ENCODE measurements around the gene RASD2.

Gene RASD2

DNA sequence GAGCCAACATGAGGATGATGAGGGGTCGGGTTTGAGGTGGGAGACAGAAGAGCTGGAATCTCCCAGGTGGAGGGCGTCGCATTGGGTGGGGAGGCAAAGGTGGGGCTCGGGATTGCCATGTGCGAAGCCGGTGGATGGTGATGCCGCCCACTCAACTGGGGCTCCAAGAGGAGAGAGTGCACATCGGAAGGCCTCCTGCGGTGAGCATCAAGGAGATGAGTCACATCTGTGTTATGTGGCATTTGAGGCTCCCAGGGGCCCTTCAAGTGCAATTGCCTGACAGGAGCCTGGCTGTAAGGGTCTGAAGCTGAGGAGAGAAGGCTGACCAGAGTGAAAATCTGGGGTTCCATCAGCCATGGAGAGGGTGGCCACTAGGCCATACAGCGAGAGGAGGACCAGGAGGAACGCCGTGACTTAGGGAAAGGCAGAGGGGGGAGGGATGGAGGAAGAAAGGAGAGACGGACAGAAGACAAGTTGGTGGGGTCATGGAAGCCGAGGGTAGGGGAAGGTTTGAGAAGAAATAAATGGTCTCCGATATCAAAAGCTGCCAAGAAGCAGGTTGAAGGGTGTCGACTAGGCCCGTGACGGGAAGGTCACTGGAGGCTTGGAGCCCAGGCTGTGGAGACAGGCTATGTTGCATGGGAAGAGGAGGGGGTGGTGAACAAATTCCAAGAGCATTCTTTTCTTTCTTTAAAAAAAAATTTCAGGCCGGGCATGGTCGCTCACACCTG lies 21.3 kb downstream of the RASD2 start:
- no peak for DNase-seq

DNA sequence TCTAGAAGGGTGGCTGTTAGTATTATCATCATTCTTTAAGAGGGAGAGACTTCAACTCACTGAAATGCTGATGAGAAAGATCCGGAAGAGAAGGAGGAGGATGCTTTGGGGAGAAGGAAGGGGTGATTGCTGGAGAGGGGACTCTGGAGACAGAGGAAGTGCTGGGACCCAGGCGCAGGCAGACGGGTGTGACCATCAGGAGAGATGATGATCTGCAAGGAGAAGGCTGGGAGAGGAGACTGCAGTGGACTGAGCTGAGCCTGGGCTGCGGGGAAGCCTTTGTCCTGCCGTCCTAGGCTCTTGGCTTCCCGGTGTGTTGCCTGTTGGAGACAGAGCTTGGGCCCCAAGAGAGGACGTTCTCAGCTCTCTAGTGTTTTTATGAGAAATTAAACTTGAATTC lies 22.6 kb downstream of the RASD2 start:
- no peak for DNase-seq

DNA sequence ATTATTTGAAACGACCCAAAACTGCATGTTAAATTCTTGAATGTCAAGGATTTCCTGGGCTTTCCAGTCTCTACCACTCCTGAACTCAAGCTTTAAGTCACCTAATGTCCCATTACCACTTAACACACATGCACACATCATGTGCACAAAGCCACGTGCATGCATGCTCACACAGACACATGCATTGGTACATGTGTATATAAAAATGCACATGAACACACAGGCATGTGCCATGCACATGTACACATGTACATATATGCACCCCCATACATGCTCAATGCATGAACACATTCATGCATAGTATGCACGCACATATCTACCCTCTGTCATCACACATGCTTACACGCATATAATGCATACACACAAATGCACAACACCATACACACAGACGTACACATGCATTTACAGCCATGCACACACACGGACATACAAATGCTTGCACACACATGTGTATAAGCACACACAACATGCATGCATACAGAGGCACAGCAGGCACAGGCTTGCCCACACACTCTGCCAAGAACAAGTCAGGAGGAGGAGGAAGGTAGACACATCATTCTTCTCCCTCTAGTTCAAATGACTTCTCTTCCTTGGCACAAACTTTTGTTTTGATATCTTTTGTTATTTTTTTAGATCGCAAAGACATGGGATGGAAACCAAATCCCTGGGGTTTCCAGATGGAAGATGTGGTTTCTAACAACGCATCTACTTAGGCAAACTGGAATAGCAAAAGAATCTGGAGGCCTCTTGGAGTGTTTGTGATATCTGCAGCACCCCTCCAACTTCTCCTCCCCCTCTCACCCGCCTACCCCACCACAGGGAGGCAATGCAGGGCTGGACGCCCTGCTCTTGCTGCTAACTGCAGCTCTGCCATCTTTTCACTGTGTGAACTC lies 24.6 kb downstream of the RASD2 start:
- DNase-seq = no peak

DNA sequence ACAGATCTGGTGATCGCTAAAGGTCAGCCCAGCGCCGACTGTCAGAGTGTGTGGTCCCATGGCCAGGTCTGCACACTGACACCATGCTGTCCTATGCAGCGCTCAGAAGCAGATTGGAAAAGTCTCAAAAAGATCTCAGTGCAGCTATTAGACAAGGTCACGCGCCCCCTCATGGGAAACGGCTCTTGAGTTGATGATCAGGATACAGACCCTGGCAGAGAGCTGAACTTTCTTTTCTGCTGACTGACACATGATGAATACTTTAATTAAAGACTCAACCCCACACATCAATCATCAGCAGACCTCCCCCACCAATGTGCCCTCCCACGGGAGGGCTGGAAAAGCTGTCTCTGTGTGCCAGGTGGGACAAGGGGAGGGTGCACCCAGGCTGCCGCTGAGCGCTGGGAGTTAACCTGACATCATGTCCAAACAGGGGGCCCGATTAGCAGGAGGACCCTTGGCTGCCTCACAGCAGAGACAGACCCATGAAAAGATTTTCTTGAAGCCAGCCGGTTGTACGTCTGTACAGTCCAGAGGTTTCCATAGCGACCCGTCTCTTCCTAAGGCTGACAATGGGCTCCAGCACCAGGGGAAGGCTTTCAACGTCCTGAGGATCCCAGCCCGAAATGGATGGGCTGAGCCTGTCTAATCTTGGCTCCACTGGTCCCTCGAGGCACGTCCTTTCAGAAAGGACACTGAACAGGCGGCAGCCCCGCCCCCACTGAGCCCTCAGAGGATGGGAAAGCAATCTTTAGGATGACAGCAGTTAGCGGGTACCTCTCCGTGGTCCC lies 26.9 kb downstream of the RASD2 start:
- no peak for DNase-seq

DNA sequence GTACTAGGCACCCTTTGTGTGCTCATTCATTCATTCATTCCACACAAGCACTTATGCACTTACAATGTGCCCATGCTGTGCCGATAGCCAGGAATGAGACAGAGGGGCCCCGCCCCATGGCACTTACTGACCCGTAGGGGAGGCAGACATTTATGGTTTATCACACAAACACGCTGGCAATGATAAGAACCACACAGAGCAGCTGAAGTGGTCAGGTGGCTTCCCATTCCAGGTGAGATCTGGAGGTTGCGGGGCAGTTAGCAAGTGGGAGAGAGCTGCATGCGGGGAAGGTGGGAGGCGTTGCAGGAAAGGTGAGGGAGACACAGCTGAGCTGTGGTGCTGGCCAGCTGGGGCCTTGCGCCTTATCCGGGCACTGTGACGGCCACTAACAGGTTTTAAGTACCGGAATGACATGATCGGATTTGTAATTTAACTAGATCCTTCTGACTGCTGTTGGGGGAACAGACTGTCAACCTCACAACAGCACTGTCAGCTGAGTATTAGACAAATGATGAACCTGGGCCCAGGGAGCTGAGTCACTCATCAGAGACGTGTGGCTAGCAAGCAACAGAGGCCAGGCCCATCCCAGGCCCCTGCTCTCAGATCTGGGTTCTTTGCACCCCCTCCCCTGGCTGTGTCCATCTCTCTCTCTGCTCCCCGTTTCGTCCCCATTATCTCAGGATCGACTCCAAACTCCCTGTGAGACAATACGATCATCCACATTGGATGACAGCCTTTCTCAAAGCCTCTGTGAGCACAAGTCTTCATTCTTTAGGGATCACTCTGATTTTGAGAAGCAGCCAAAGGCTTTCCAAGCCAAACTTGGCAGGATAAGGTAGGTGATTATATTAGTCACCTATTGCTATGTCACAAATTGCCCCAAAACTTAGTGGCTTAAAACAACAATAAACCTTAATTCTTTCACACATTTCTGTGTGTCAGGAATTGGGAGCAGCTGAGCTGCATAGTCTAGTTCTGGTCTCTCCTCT lies 28.4 kb downstream of the RASD2 start:
- no peak for DNase-seq

DNA sequence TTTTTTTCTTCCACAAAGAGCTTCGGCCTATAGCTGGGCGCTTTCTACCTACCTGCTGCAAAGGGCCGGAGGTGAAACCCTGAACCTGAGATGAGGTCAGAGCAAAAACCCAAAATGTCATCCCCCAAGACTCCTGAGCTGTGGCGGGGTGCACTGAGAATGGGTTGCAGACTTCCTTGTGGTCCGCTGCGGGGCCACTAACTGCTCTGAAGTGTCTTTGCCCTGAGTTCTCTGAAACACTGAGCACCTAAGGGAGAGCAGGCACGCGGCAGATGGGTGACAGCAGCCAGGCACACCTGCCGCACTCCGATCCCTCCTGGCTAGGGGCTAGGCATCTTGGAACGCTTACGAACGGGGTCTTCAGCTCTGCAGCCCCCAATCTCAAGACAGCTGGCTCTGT lies 29.3 kb downstream of the RASD2 start:
- no peak for DNase-seq

DNA sequence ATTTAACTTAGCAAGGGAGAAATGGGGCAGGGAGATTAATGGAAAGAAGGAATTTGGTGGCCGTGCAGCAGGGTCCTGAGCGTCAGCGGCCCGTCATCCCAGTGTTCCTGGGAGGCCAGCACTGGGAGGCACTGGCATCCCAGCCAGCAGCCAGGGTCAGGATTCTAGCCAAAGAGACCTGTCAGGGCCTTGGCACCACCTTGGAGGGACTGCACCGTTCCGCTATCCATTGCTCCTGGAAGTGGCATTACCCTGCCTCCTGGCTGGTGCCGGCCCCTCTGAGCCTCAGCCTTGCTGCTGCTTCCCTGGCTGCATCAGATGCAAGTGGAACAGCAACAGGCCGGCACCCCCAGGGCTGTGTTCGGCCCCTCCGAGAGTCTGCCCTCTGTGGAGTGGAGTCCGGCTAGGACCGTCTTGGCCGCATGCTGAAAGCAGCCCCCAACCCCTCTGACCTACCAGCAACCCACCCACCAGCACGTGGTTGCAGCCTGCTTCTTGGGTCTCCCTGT lies 30.1 kb downstream of the RASD2 start:
- DNase-seq = no peak

DNA sequence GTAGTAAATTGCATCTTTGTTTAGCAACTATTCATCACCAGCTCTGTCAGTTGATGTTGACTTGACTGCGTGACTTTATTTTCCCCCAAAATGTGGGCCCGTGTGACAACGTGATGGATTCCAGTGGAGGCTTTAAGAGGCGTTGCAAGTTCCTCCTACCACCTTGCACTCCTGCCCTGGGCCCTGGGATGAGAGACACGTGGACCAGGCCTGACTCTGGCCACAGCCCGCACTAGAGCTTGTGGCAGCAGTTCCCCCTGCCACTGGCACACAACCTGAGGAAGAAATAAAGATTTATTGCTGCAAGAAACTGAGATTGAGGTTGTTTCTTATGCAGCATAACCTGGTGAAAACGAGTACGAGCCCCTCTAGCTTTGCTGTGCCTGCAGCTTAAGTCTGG lies 31.9 kb downstream of the RASD2 start:
- no peak for DNase-seq

DNA sequence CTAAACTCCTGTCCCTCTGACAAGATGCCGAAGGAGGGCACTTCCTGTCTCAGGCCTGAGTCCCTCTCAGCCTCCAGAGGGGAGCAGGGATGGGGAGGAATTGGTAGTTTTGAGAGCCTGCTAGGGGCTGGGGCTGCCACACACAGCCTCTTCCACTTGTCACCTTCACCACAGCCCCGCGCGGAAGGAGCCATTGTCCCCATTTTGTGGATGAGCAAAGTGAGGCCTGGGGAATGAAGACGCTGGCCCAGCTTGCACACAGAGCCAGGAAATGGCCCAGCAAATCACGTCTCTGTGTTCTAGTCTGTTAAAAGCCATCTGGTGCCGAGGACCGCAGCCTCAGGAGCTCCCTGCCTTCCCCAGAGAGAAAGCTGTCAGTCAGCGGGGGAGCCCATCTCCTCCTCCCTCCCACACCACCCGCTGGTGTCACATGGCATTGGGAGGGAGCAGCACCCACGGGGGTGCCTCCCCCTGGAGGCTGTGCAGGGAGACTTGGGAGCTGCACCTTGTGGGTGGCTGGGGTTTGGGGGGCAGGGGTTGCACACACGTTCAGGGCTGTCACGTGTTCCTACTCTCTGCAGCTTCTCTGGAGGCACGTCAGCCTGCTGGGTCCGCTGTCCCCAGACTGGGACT lies 34.6 kb downstream of the RASD2 start:
- no peak for DNase-seq

DNA sequence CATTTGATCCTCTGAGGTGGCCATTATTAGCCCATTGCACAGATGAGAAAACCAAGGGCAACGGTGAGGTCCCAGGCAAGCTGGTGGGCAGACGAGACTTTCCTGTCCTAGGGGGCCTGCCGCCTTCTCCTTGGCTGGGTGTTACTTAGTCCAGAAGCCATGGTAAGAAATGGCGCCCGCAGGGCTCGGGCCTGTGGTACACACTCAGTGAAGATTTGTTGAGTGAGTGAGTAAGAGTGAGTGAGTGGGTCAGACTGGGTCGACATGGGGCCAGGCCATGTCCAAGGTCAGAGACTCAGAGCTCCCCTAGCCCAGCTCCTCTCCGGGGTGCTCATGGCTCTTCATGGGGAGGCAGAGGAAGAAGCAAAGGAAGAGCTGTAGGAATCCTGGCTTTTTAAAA lies 36.0 kb downstream of the RASD2 start:
- no peak for DNase-seq

DNA sequence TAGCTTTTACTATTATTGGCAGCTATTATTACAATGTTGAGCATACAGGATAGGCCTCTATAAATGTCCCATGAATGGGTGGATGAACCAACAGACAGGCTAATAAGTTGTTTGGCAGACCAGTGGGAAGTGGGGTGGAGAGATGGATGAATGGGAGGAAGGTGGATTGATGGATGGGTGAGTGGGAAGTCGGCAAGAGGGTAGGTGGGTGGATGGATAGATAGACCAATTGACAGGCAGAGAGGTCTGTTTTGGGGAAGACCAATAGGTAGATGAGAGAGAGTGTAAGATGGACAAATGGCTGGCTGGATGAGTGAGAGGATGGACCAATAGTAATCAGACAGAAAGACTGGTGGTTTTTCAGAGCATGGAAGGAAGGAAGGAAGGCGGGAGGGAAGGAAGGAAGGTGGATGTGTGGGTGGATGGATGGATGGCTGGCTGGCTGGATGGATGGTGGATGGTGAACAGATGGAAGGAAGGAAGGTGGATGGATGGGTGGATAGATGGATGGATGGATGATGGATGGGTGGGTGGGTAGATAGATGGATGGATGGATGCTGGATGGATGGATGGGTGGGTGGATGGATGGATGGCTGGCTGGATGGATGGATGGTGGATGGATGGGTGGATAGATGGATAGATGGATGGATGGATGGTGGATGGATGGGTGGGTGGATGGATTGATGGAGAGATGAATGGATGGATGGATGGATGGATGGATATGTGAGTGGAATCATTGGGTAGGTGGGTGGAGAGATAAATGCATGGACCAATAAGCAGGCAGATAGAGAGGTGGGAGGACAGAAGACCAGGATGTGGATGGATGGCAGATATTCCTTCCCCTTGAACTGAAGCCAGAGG lies 37.4 kb downstream of the RASD2 start:
- no peak for DNase-seq

DNA sequence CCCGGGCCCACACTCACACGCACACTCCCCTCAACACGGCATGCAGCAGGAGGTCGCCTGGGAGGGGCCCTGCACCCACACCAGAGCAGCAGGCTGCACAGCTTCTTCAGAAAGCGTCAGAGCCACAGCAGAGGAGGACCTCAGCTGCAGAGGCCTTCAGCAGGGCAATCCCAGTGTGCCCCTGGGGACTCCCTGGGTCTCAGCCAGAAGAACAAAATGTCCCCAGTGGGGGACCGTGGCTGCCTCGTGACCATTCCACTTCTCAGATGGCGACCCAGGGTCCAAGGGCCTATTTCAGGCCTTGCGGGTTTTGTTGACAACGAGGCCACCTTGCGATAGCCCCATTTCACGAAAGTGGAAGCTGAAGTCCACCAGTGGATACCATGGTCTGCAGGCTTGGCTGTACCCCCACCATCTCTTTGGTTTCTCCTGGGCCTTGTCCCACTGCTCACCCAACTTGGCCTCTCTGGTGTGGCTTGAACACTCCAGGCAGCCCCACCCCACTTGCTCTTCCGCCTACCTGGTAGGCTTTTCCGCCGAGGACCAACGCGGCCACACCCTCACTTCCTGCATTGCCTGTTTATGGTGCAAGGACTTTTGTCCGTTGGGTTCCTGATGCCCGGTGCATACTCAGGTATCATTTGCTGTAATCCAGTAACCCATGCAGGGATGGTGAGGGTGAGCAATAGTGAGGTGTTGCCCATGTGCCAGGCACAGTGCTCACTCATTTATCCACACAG lies 38.4 kb downstream of the RASD2 start:
- DNase-seq = no peak

DNA sequence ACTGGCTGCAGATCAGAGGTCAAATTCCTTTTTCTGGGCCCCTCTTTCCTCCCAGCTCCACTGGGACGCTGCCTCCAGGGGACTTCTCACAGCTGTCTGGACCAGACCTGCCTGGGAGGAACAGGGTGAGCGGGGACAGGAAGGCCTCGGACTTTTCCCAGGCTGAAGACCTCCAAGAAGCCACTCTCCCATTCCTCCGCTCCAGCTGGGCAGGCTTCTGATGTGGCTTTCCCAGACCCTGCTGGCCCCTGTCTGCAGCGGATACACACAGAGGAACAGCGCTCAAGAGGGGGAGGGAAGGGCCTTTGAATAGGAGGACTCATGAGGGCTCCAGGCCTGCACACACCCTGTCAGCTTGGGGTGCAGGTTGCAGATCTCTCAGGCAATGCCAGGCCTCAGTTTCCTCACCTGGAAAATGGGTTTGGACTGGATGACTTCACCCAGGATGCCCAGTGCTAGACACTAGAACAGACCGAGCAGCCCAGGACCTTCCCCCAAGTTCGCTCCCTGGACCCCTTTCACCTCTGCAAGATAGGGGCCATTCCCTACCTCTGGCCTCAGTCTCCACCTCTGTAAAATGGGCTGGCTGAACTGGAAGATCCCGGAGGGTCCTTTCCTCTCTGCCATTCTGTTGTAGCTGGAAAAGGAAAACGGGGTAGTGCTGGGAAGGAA lies 39.9 kb downstream of the RASD2 start:
- DNase-seq = no peak

DNA sequence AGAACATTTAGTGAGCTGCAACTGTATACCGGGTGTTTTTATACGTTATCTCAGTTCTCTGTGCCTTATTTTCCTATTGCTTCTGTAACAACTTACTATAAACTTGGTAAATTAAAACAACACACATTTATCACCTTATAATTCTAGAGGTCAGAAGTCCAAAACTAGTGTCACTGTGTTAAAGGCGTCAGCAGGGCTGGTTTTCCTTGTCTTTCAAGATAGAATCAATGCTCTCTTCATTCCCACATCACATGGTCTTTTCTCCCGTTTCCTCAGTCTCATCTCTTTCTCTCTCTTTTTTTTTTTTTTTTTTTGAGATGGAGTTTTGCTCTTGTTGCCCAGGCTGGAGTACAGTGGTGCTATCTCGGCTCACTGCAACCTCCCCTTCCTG lies 40.4 kb downstream of the RASD2 start:
- no peak for DNase-seq

DNA sequence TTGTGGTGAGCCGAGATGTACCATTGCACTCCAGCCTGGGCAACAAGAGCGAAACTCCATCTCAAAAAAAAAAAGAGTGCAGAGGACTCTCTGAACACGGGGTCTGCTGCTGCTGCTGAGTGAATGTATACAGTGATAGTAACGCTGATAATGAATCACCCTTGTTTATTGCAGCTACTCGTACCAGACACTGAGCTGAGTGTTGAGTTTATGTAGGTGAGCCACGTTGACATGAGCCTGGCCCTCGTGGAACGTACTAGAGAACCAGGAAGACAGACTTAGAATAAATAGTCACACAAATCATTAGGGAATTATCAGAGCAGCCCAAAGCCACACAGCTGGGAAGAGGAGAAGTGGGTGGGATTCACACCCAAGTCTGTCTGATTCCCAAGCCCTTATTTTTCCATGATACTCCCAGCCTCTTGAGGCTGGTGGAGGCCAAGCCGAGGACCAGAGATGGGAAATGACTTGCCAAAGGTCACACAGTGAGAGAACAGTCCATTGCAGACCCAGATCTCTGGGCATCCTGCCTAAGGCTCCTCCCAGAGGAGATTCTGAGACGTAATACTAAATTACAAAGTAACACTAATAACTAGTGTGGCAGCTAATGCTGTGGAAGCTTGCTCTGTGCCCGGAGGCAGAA lies 41.7 kb downstream of the RASD2 start:
- DNase-seq = no peak

DNA sequence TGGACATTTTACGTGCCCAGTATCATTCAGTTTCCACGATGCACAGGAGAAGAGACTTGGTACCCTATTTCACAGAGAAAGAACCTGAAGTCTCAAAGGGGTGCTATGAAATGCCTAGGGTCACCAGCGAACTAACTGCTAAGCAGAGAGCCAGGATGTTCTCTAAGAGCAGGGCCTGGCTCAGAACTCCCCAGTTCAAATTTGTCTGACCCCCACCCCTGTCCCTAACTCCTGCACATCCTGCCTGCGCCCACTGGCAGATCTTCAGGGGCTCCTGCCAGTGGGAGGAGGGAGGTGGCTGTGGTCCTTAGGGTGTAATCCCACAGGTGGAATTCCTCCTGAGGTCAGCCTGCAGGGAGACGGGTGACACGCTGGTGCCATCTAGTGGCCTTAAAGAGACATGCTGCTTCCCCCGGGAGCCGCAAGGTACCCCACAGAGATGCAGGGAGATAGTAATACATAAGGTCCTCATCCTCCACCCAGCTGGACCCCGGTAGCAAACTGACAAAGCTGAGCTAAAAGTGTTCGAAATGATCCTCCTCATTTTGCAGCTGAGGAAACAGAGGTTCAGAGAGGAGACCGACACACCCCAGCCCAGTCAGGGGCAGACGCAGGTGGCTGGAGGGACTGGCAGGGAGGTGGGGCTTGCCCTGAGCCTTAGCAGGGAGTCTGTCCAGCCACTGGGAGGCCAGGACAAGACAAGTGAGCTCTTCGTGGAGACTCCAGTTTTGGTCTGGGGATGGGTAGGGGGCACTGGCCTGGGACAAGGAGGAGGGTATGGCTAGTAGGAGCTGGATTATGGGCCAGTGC lies 42.4 kb downstream of the RASD2 start:
- peak; percentile 52 for DNase-seq

DNA sequence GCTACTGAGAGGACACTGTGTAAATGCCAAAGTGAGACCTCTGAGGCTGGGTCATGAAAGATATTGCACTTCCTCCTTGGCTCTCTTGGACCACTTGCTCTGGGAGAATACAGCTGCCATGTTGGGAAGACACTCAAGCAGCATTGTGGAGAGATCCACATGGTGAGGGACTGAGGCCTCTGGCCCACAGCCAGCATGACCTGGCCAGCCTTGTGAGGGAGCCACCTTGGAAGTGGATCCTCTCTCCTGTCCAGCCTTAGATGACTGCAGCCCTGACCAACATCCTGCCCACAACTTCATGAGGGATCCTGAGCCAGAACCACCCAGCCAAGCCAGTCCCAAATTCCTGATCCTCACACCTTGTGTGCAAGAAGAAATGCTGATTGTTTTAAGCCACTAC lies 46.1 kb downstream of the RASD2 start:
- no peak for DNase-seq

DNA sequence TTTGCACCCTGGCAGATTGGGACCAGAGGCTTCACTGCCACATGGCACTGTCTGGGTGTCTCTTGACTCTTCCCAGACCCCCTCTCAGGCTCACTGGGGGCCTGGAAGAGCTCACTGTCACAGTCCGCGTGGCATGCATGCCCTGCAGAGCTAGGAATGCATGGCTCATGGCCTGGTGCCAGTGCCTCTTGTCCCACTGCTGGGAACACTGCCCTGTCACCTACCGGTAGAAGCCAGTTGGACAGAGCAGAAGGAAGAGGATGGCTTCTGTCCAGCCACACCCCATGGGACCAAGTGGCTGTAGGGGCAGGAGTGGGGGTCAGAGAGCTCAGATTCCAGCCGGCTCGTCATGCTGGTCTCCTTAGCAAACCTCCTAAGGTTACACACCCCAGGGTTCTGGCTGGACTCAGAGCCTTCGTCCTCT lies 46.8 kb downstream of the RASD2 start:
- no peak for DNase-seq
